ENCODE results near the gene MYO16.

Gene MYO16

GRCh38 chr13:109121826-109122225 lies 492.4 kb downstream of the MYO16 start:
- Mint-ChIP-seq H3K4me3 (no peak overlapping the region), H3K36me3 (no peaks in the 10 kb centered on the region), H3K27ac (no peak overlapping the region)

GRCh38 chr13:109123971-109124370 lies 494.6 kb downstream of the MYO16 start:
- no peak overlapping the region for H3K27ac Mint-ChIP-seq
- no peak for DNase-seq
- no peak overlapping the region for H3K4me3 Mint-ChIP-seq
- H3K9me3 Mint-ChIP-seq: no peaks in the 10 kb centered on the region
- H3K4me1 Mint-ChIP-seq: no peaks in the 10 kb centered on the region
- peaks cover 3% of the 10 kb centered on the region for H3K27me3 Mint-ChIP-seq
- CTCF ChIA-PET: no interaction called here
- H3K36me3 Mint-ChIP-seq: no peaks in the 10 kb centered on the region

More at GRCh38 chr13:109121826-109122225, 492.4 kb downstream of the MYO16 start:
- CTCF ChIA-PET: no interaction called here
- no peaks in the 10 kb centered on the region for H3K27me3 Mint-ChIP-seq
- no peaks in the 10 kb centered on the region for H3K9me3 Mint-ChIP-seq
- DNase-seq: no peak
- H3K4me1 Mint-ChIP-seq: no peaks in the 10 kb centered on the region

- no peak for DNase-seq
- Mint-ChIP-seq H3K27me3 (peaks cover 3% of the 10 kb centered on the region), H3K27ac (no peak overlapping the region), H3K4me3 (no peak overlapping the region), H3K36me3 (no peaks in the 10 kb centered on the region), H3K4me1 (no peaks in the 10 kb centered on the region), H3K9me3 (no peaks in the 10 kb centered on the region)
- CTCF ChIA-PET: no interaction called here
Measured at GRCh38 chr13:109126178-109126577, 496.8 kb downstream of the MYO16 start.

DNA sequence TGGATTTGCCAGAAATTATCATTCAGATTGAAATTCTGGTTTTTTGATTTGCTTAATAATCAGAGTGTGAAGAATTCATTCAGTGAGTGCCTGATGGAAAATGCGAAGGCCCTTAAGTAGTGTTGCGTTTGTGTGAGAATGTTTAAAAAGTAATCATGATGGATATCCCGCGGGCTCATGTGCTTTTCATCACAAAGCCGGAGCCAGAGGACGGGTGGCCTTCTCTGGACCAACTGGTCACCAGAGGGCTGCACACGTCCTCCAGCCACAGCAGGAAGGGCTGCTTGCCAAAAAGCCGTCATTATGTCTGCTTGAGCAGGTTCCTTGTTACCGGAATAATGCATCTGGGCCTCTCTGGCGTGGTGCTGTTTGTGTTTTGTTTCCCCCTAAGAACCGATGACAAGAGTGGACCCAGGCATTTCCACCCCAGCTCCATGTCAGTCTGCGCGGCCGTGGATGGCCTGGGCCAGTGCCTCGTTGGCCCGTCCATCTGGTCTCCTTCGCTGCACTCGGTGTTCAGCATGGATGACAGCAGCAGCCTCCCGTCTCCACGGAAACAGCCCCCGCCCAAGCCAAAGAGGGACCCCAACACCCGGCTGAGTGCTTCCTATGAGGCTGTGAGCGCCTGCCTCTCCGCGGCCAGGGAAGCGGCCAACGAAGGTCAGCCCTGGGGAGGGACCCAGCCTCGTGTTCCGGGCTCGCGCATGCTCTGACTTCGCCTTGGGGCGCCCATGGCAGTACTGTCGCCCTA lies 497.7 kb downstream of the MYO16 start:
- CTCF ChIA-PET: no interaction called here
- no peak overlapping the region for H3K4me3 Mint-ChIP-seq
- no peak overlapping the region for H3K27ac Mint-ChIP-seq
- no peak for DNase-seq
- H3K36me3 Mint-ChIP-seq: no peaks in the 10 kb centered on the region
- no peaks in the 10 kb centered on the region for H3K9me3 Mint-ChIP-seq
- no peaks in the 10 kb centered on the region for H3K4me1 Mint-ChIP-seq
- H3K27me3 Mint-ChIP-seq: peaks cover 3% of the 10 kb centered on the region

DNA sequence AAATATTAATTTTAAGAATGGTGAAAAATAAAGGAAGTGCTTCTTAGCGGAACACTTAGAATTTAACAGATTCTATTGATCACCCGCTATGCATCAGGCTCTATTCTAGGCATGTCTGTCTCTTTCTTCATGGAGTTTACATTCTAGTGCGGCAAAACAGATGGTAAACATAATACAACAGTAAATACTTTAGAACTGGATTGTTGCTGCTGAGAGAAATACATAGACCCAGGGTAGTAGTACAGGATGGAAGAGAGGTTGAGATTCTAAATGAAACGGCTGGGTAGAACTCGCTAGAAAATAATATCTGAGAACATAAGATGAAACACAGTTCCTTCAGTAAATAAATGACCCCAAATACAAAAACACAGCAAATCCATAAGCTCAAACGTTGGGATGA lies 498.7 kb downstream of the MYO16 start:
- H3K4me1 Mint-ChIP-seq: no peaks in the 10 kb centered on the region
- CTCF ChIA-PET: no interaction called here
- H3K4me3 Mint-ChIP-seq: no peak overlapping the region
- H3K27ac Mint-ChIP-seq: no peak overlapping the region
- peaks cover 3% of the 10 kb centered on the region for H3K27me3 Mint-ChIP-seq
- no peaks in the 10 kb centered on the region for H3K9me3 Mint-ChIP-seq
- no peak for DNase-seq
- H3K36me3 Mint-ChIP-seq: no peaks in the 10 kb centered on the region

- Mint-ChIP-seq H3K36me3 (no peaks in the 10 kb centered on the region), H3K27ac (no peak overlapping the region), H3K27me3 (peaks cover 11% of the 10 kb centered on the region), H3K4me3 (no peak overlapping the region), H3K9me3 (no peaks in the 10 kb centered on the region), H3K4me1 (no peaks in the 10 kb centered on the region)
- CTCF ChIA-PET: interaction anchor here (0.6 kb wide), 1 partner anchor 780 kb away, joined by 3 read pairs; no protein-coding TSS in a partner anchor
- no peak for DNase-seq
Measured at GRCh38 chr13:109130093-109130835, 500.9 kb downstream of the MYO16 start.

DNA sequence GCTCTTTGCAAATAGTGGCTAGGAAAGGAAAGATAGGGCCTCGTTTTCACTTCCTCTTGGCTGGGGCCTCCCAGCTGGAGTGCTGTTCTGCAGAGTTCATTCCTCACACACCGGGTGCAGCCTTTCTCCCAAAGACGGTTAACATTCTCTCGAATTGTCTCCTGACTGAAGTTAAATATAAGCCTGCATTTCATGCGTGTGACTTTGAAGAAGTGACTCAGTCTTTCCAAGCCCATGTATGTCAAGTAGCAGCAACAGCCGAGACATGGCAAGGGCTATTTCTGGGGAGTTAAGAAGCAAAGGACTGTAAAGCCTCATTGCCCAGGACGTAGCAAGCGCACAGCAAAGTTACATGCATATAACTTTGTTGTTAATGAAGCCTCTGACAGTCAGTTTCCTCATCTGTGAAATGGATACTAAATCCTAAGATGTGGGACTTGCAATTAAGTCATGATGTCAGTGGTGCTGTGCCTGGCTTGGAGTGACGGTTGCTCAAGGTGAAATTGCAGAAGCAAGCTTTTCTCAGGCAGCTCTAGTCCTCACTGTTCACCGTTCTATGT lies 502.4 kb downstream of the MYO16 start:
- Mint-ChIP-seq H3K9me3 (no peaks in the 10 kb centered on the region), H3K36me3 (no peaks in the 10 kb centered on the region), H3K4me1 (no peaks in the 10 kb centered on the region), H3K27me3 (peaks cover 11% of the 10 kb centered on the region), H3K4me3 (no peak overlapping the region), H3K27ac (no peak overlapping the region)
- no peak for DNase-seq
- CTCF ChIA-PET: no interaction called here

GRCh38 chr13:109135018-109135417 lies 505.6 kb downstream of the MYO16 start:
- no peaks in the 10 kb centered on the region for H3K9me3 Mint-ChIP-seq
- H3K27ac Mint-ChIP-seq: no peak overlapping the region
- no peaks in the 10 kb centered on the region for H3K36me3 Mint-ChIP-seq
- H3K4me3 Mint-ChIP-seq: no peak overlapping the region
- DNase-seq: no peak
- H3K27me3 Mint-ChIP-seq: peaks cover 12% of the 10 kb centered on the region
- CTCF ChIA-PET: no interaction called here
- no peaks in the 10 kb centered on the region for H3K4me1 Mint-ChIP-seq

DNA sequence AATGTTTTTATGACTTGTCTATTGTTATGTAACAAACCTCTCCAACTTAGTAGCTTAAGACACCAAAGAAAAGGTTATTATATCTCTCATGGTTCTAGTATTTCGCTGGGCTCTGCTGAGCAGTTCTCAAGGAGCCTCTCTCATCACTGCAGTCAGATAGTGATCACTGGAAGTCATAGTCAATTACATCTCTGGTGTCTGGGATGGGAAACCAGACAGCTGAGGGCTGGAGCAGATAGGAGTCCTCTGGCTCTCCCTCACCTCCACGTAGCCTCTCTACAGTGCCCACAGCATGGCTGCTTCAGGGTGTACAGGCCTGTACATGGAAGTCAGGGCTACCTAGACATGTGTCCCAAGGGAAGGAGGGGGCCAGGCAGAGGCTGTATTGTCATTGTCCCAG lies 507.5 kb downstream of the MYO16 start:
- CTCF ChIA-PET: no interaction called here
- H3K4me3 Mint-ChIP-seq: no peak overlapping the region
- no peak overlapping the region for H3K27ac Mint-ChIP-seq
- H3K27me3 Mint-ChIP-seq: peaks cover 25% of the 10 kb centered on the region
- no peaks in the 10 kb centered on the region for H3K36me3 Mint-ChIP-seq
- DNase-seq: no peak
- H3K4me1 Mint-ChIP-seq: no peaks in the 10 kb centered on the region
- no peaks in the 10 kb centered on the region for H3K9me3 Mint-ChIP-seq

DNA sequence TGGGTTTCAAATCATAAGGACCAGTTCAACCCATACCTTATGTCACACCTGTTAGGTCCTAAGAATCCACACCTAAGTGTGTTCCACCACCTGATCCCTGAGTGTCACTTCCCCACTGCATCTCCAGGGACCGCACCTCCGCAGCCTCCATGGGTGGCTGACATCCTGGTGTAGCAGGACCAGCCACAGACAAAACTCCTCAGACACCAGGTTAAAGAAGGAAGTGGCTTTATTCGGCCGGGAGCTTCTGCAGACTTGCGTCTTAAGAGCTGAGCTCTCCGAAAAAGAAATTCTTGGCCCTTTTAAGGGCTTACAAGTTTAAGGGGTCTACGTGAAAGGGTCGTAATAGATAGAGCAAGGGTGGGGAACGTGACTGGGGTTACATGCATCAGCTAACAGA lies 509.9 kb downstream of the MYO16 start:
- CTCF ChIA-PET: no interaction called here
- no peak for DNase-seq
- Mint-ChIP-seq H3K27me3 (peaks cover 35% of the 10 kb centered on the region), H3K4me3 (no peak overlapping the region), H3K36me3 (no peaks in the 10 kb centered on the region), H3K4me1 (no peaks in the 10 kb centered on the region), H3K9me3 (no peaks in the 10 kb centered on the region), H3K27ac (no peak overlapping the region)

- H3K9me3 Mint-ChIP-seq: no peaks in the 10 kb centered on the region
- H3K27ac Mint-ChIP-seq: no peak overlapping the region
- no peak overlapping the region for H3K4me3 Mint-ChIP-seq
- H3K36me3 Mint-ChIP-seq: no peaks in the 10 kb centered on the region
- H3K27me3 Mint-ChIP-seq: peaks cover 29% of the 10 kb centered on the region
- CTCF ChIA-PET: no interaction called here
- DNase-seq: no peak
- H3K4me1 Mint-ChIP-seq: no peaks in the 10 kb centered on the region
Measured at GRCh38 chr13:109140054-109140453, 510.6 kb downstream of the MYO16 start.

- DNase-seq: no peak
- Mint-ChIP-seq H3K4me1 (no peaks in the 10 kb centered on the region), H3K9me3 (no peaks in the 10 kb centered on the region), H3K36me3 (no peaks in the 10 kb centered on the region), H3K4me3 (no peak overlapping the region), H3K27ac (no peak overlapping the region), H3K27me3 (peaks cover 29% of the 10 kb centered on the region)
- CTCF ChIA-PET: no interaction called here
Measured at GRCh38 chr13:109140479-109141349, 511.3 kb downstream of the MYO16 start.

GRCh38 chr13:109141706-109142105 lies 512.3 kb downstream of the MYO16 start:
- H3K36me3 Mint-ChIP-seq: no peaks in the 10 kb centered on the region
- H3K27me3 Mint-ChIP-seq: peaks cover 29% of the 10 kb centered on the region
- no peak overlapping the region for H3K27ac Mint-ChIP-seq
- DNase-seq: no peak
- H3K9me3 Mint-ChIP-seq: no peaks in the 10 kb centered on the region
- H3K4me1 Mint-ChIP-seq: no peaks in the 10 kb centered on the region
- no peak overlapping the region for H3K4me3 Mint-ChIP-seq
- CTCF ChIA-PET: no interaction called here

- H3K4me3 Mint-ChIP-seq: no peak overlapping the region
- CTCF ChIA-PET: no interaction called here
- no peak overlapping the region for H3K27ac Mint-ChIP-seq
- H3K9me3 Mint-ChIP-seq: no peaks in the 10 kb centered on the region
- H3K4me1 Mint-ChIP-seq: no peaks in the 10 kb centered on the region
- peaks cover 25% of the 10 kb centered on the region for H3K27me3 Mint-ChIP-seq
- DNase-seq: no peak
- no peaks in the 10 kb centered on the region for H3K36me3 Mint-ChIP-seq
Measured at GRCh38 chr13:109144693-109145437, 515.5 kb downstream of the MYO16 start.

Measured in activated naive CD4-positive, alpha-beta T cell treated with anti-CD3 and anti-CD28 coated beads, Interleukin-2, amount 10 ng/mL, durations not matched to agents 7 days and 5 days (primary cell).